Measurements from ENCODE around the gene NUP62. TPM values are rescaled to one million over a fixed set of nuclear protein-coding genes. Genes with fewer than 3 reads are reported as not detected.
A peak's percentile ranks its signal among the peaks of the same experiment; 100 is the strongest.

NUP62 gene
- total and polyA plus RNA-seq, 7 experiments from 2014 or later = 26.9 to 130 (median 52.4) TPM

DNA sequence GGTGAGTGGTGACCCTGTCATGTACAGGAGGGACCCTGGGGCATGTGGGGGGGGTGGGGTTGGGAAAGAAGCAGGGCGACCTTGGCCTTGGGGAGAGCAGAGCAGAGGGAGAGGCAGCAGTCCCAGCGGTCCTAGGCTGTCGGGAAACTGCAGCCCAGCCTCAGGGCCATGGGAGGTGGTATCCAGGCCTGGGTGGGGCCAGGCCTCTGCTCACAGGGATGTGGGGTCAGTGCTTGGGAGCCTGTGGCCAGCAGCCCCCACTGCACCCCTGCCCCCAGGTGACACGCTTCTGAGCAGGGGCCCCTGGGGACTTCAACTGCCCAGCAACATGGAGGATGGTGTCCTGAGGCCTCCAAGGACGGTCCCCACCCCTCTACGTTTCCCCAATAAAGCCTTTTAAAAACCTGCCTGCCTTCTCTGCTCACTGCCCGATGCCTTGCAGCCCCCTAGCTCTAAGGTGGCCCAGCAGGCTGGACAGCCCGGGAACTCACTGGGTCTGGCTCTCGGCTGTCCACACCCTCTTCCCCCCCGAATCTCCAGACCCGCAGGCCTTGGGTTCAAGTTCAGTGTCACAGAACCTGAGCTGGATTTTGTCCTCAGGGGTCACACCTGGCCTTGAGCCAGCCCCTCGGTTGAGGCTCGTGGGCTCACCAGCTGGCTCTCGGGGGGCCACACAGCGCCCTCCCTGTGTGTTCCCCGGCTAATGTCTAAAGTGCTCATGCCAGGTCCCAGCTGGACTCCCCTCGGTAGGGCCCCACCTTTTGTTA, 68.8 kb downstream of the NUP62 start:
- Mint-ChIP-seq H3K9me3 (peaks cover 0 to under 1% (median 0%) of the 10 kb centered on the region in 11 donors), H3K27me3 (no peaks in the 10 kb centered on the region), H3K36me3 (peaks cover 0 to 19% (median 4%) of the 10 kb centered on the region in 5 donors), H3K4me1 (peaks cover 6 to 21% (median 14%) of the 10 kb centered on the region in 7 donors), H3K27ac (peak overlapping the region in 2 of 9 donors; percentile 18 to 59), H3K4me3 (peak overlapping the region in 1 of 10 donors; percentile 12)
- H3K27me3 ChIP-seq (ENCODE audit: control insufficient read depth in 2 of 2, insufficient read depth in 2 of 2, low read length in 2 of 2) = no peaks in the 10 kb centered on the region
- no peak overlapping the region for H3K27ac ChIP-seq (ENCODE audit: low read depth, low read length)
- intact Hi-C loops (cut with micrococcal nuclease) = loop anchor here (10.0 kb wide), 2 partner anchors 124 to 526 kb away; partner anchors contain the start of gene CD37 (in 1 of the 2)
- ChIA-PET POLR2A (interaction anchor here (0.8 to 1.8 kb wide), 4 partner anchors 9 to 265 kb away, joined by 3 to 5 read pairs (median 4); partner anchors contain the start of gene PTOV1), CTCF (no interaction called here)
- ATAC-seq = peak; percentile 5
- H3K4me1 ChIP-seq (ENCODE audit: control insufficient read depth in 2 of 2, insufficient read depth in 2 of 2, low read length in 2 of 2) = peaks cover 0 to 4% of the 10 kb centered on the region in 2 donors
- peaks cover 0 to 90% (median 3%) of the 10 kb centered on the region in 3 experiments for H3K36me3 ChIP-seq (ENCODE audit: control insufficient read depth in 2 of 3, insufficient read depth in 3 of 3, low read length in 3 of 3)
- H3K4me3 ChIP-seq (ENCODE audit: low read length) = no peak overlapping the region
- no peaks in the 10 kb centered on the region for H3K9me3 ChIP-seq (ENCODE audit: control insufficient read depth in 2 of 3, low read length in 3 of 3)
- no peak for DNase-seq

DNA sequence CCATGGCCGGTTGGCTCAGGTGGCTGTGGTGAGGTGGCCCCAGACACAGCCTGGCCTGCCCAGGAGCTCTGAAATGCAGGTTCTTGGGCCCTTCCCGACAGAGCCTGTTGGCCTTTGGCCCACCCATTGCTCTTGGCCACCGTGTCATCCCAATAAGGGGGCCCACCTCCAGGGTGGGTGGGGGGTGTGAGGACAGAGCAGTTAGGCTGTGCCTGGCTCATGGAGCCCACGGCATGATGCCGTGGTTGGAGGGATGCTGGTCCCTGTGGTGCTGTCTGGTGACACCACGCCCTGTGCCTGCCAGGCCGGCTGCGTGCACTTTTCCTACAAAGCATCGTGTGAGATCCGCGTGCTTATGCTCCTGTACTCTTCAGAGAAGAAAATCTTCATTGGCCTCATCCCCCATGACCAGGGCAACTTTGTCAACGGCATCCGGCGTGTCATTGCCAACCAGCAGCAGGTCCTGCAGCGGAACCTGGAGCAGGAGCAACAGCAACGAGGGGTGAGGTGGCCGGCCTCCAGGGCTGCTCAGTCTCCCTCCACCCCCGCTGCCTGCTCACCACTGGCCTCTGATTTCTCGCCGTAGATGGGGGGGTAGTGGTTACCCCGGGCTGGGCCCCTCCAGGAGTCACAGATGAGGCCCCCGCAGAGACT, 69.5 kb downstream of the NUP62 start:
- peaks cover 0 to 1% (median 0%) of the 10 kb centered on the region in 11 donors for H3K9me3 Mint-ChIP-seq
- H3K27me3 Mint-ChIP-seq = no peaks in the 10 kb centered on the region
- no peak overlapping the region for H3K4me3 Mint-ChIP-seq
- intact Hi-C loops (cut with micrococcal nuclease) = loop anchor here (10.0 kb wide), 2 partner anchors 125 to 525 kb away; partner anchors contain the start of gene CD37 (in 1 of the 2)
- peaks cover 0 to 15% (median 7%) of the 10 kb centered on the region in 7 donors for H3K4me1 Mint-ChIP-seq
- H3K4me3 ChIP-seq (ENCODE audit: low read length) = no peak overlapping the region
- H3K27me3 ChIP-seq (ENCODE audit: control insufficient read depth in 2 of 2, insufficient read depth in 2 of 2, low read length in 2 of 2) = no peaks in the 10 kb centered on the region
- peak; percentile 6 for ATAC-seq
- H3K36me3 Mint-ChIP-seq = peaks cover 0 to 21% (median 4%) of the 10 kb centered on the region in 5 donors
- ChIA-PET POLR2A (interaction anchor here (0.8 to 1.7 kb wide), 5 partner anchors 8 to 264 kb away, joined by 4 to 5 read pairs (median 4); partner anchors contain the start of genes PNKP and PTOV1), CTCF (interaction anchor here (0.7 kb wide), 1 partner anchor 88 kb away, joined by 6 read pairs; no protein-coding TSS in a partner anchor)
- H3K9me3 ChIP-seq (ENCODE audit: control insufficient read depth in 2 of 3, low read length in 3 of 3) = no peaks in the 10 kb centered on the region
- H3K27ac ChIP-seq (ENCODE audit: low read depth, low read length) = no peak overlapping the region
- H3K4me1 ChIP-seq (ENCODE audit: control insufficient read depth in 2 of 2, insufficient read depth in 2 of 2, low read length in 2 of 2) = no peaks in the 10 kb centered on the region
- no peak for DNase-seq
- H3K27ac Mint-ChIP-seq = no peak overlapping the region
- peaks cover 0 to 94% (median 3%) of the 10 kb centered on the region in 3 experiments for H3K36me3 ChIP-seq (ENCODE audit: control insufficient read depth in 2 of 3, insufficient read depth in 3 of 3, low read length in 3 of 3)

DNA sequence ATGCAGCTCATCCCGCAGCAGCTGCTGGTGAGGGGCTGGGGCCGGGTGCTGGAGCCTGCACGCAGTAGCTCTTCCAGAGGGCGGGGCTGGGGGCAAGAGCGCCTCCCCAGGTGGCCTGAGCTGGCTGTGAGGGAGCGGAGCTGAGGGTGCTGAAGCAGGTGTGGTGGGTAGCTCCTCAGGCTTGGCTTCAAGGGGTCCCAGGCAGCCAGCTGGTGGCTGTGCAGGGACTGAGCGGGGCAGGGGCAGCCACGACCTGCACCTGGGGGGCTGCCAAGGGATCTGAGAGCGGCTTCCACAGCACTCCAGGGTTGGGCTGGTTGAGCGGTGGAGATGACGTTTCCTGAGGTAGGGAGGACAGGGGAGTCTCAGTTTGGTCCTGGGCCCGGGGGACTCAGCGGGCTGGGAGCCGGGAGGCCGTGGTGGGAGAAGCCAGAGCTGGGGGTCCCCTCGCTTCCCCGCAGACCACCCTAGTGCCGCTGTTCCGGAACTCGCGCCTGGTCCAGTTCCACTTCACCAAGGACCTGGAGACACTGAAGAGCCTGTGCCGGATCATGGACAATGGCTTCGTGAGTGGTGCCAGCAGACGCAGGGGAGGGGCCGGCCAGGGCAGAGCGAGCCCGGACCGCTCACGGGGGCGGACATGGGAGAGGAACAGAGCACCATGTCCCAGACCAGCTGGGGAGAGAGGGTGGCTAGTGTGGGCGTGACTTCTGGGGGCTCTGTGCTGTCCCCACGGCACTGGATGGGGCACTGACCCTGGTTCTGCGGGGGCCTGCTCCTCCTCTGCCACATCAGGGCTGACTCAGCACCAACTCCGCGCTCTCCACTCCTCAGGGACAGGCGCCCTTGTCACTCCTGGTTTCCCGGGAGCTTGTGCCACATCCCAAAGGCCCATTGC, 71.0 kb downstream of the NUP62 start:
- no peak overlapping the region for H3K27ac Mint-ChIP-seq
- peaks cover 0 to 1% (median 0%) of the 10 kb centered on the region in 11 donors for H3K9me3 Mint-ChIP-seq
- POLR2A ChIA-PET = interaction anchor here (1.1 to 1.7 kb wide), 4 partner anchors 8 to 27 kb away, joined by 4 to 6 read pairs (median 4); partner anchors contain the start of genes PNKP and PTOV1
- ATAC-seq (peak; percentile 4), DNase-seq (no peak)
- intact Hi-C loops (cut with micrococcal nuclease) = no loop called here
- Histone ChIP-seq H3K36me3 (ENCODE audit: control insufficient read depth in 2 of 3, insufficient read depth in 3 of 3, low read length in 3 of 3) (peaks cover 0 to 86% (median 3%) of the 10 kb centered on the region in 3 experiments), H3K9me3 (ENCODE audit: control insufficient read depth in 2 of 3, low read length in 3 of 3) (no peaks in the 10 kb centered on the region), H3K4me1 (ENCODE audit: control insufficient read depth in 2 of 2, insufficient read depth in 2 of 2, low read length in 2 of 2) (no peaks in the 10 kb centered on the region), H3K27me3 (ENCODE audit: control insufficient read depth in 2 of 2, insufficient read depth in 2 of 2, low read length in 2 of 2) (no peaks in the 10 kb centered on the region), H3K27ac (ENCODE audit: low read depth, low read length) (no peak overlapping the region), H3K4me3 (ENCODE audit: low read length) (no peak overlapping the region)
- peaks cover 0 to 14% (median 3%) of the 10 kb centered on the region in 5 donors for H3K36me3 Mint-ChIP-seq
- no peaks in the 10 kb centered on the region for H3K27me3 Mint-ChIP-seq
- no peak overlapping the region for H3K4me3 Mint-ChIP-seq
- peaks cover 3 to 10% (median 6%) of the 10 kb centered on the region in 7 donors for H3K4me1 Mint-ChIP-seq
- CTCF ChIA-PET = interaction anchor here (0.7 kb wide), 1 partner anchor 27 kb away, joined by 3 read pairs; no protein-coding TSS in a partner anchor

DNA sequence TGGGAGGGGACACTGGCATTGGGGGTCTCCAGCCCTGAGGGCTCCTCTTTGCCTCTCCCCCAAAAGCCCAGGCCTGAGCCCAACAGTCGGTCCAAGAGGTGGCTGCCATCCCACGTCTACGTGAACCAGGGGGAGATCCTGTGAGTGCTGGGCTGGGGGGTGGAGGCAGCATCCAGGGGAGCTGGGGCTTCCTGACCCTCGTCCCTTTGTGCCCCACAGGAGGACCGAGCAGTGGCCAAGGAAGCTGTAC, 71.5 kb downstream of the NUP62 start:
- no peaks in the 10 kb centered on the region for H3K9me3 ChIP-seq (ENCODE audit: control insufficient read depth in 2 of 3, low read length in 3 of 3)
- Mint-ChIP-seq H3K4me3 (no peak overlapping the region), H3K27me3 (no peaks in the 10 kb centered on the region), H3K36me3 (peaks cover 0 to 11% (median 0%) of the 10 kb centered on the region in 5 donors), H3K27ac (no peak overlapping the region), H3K9me3 (peaks cover 0 to 1% (median 0%) of the 10 kb centered on the region in 11 donors), H3K4me1 (peaks cover 5 to 11% (median 6%) of the 10 kb centered on the region in 7 donors)
- peaks cover 0 to 2% of the 10 kb centered on the region in 2 donors for H3K4me1 ChIP-seq (ENCODE audit: control insufficient read depth in 2 of 2, insufficient read depth in 2 of 2, low read length in 2 of 2)
- H3K36me3 ChIP-seq (ENCODE audit: control insufficient read depth in 2 of 3, insufficient read depth in 3 of 3, low read length in 3 of 3) = peaks cover 0 to 81% (median 3%) of the 10 kb centered on the region in 3 experiments
- H3K27ac ChIP-seq (ENCODE audit: low read depth, low read length) = no peak overlapping the region
- H3K4me3 ChIP-seq (ENCODE audit: low read length) = no peak overlapping the region
- intact Hi-C loops (cut with micrococcal nuclease) = no loop called here
- H3K27me3 ChIP-seq (ENCODE audit: control insufficient read depth in 2 of 2, insufficient read depth in 2 of 2, low read length in 2 of 2) = no peaks in the 10 kb centered on the region
- ChIA-PET POLR2A (interaction anchor here (1.1 to 1.7 kb wide), 2 partner anchors 10 to 11 kb away, joined by 4 to 6 read pairs; partner anchors contain the start of gene PNKP), CTCF (no interaction called here)
- no peak for DNase-seq
- ATAC-seq = no peak

DNA sequence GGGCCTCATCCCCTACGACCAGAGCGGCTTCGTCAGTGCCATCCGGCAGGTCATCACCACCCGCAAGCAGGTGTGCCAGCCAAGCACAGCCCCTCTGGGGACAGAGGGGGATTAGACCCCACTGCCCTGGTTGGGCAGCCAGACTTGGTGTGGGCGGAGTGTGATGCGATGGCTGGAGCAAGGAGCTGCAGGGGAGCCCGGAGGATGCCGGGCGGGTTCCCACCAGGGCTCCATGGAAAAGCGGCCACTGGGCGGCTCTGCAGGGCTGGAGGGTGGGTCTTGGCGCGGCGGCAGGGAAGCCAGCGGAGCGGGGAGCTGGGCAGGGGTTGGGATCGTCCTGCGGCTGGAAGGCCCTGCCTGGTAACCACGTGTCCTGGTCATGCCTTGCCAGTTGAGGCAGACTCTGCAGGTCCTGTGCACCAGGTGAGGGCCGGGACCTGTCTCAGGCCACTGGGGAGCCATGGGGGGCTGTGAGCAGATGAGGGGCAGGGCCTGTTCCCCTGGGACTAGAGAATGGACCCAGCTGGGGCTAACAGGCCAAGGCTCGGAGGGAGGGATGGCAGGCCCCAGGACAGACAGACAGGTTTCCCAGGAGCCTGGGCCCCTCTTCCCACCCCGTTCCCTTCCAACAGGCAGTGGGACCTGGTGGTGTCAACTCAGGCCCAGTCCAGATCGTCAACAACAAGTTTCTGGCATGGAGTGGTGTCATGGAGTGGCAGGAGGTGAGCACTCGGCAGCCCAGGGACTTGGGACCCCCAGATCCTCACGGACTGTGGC, 72.1 kb downstream of the NUP62 start:
- peaks cover 0 to 76% (median 3%) of the 10 kb centered on the region in 3 experiments for H3K36me3 ChIP-seq (ENCODE audit: control insufficient read depth in 2 of 3, insufficient read depth in 3 of 3, low read length in 3 of 3)
- Mint-ChIP-seq H3K36me3 (peaks cover 0 to 11% (median 0%) of the 10 kb centered on the region in 5 donors), H3K9me3 (peaks cover 0 to 1% (median 0%) of the 10 kb centered on the region in 11 donors), H3K4me1 (peaks cover 10 to 16% (median 11%) of the 10 kb centered on the region in 7 donors), H3K27ac (no peak overlapping the region), H3K27me3 (peaks cover 0 to 5% (median 0%) of the 10 kb centered on the region in 5 donors), H3K4me3 (no peak overlapping the region)
- no peak overlapping the region for H3K4me3 ChIP-seq (ENCODE audit: low read length)
- H3K27me3 ChIP-seq (ENCODE audit: control insufficient read depth in 2 of 2, insufficient read depth in 2 of 2, low read length in 2 of 2) = no peaks in the 10 kb centered on the region
- no peaks in the 10 kb centered on the region for H3K9me3 ChIP-seq (ENCODE audit: control insufficient read depth in 2 of 3, low read length in 3 of 3)
- no peak for ATAC-seq
- H3K27ac ChIP-seq (ENCODE audit: low read depth, low read length) = no peak overlapping the region
- peaks cover 3 to 7% of the 10 kb centered on the region in 2 donors for H3K4me1 ChIP-seq (ENCODE audit: control insufficient read depth in 2 of 2, insufficient read depth in 2 of 2, low read length in 2 of 2)
- ChIA-PET CTCF (no interaction called here), POLR2A (interaction anchor here (1.7 kb wide), 1 partner anchor 12 kb away, joined by 6 read pairs; no protein-coding TSS in a partner anchor)
- DNase-seq = no peak
- intact Hi-C loops (cut with micrococcal nuclease) = no loop called here
